ENCODE data around the gene KIAA2012. TPM values are rescaled to one million over a fixed set of nuclear protein-coding genes. Genes with fewer than 3 reads are reported as not detected.

The KIAA2012 gene
- total and polyA plus RNA-seq, 4 experiments from 2014 or later, result not detected

DNA sequence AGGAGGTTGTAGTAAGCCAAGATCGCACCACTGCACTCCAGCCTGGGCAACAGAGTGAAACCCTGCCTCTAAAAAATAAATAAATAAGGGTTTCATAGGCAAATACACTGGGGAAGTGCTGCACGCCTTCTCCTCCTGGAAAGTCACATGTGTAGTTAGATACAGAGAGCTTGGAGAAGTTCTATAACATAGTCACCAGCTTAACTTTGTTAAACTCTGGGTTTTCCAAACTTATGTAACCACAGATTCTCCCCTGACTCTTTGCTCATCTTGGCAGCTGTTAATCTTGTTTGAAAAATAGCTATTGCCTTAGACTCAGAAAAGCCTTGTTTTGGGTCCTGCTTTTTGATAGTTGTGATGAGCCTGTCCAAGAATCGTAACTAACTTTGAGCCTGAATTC is 25.2 kb downstream of the KIAA2012 start:
- H3K4me3 Mint-ChIP-seq, result no peak overlapping the region
- H3K36me3 Mint-ChIP-seq, result no peaks in the 10 kb centered on the region

DNA sequence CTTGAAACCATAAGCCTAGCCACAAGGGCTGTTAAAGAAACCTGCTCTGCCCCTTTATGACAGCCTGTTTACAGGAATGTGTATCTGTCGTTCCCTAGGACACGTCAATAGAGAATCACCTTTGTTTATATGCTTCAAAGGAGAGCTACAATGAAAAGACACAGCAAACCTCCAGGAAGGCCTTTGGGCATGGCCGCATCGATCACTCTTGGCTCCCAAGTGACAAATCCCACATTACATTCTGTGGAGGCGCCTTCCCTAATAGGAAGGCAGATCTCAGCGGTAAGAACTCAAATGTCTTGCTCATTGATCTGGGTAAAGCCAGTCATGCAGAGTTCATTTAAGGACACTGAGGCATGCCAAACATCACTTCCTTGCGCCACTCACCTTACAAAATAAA is 26.5 kb downstream of the KIAA2012 start:
- Mint-ChIP-seq H3K36me3 (no peaks in the 10 kb centered on the region), H3K4me3 (no peak overlapping the region), H3K4me1 (no peaks in the 10 kb centered on the region), H3K27ac (no peak overlapping the region), H3K9me3 (no peaks in the 10 kb centered on the region), H3K27me3 (peaks cover 4 to 5% of the 10 kb centered on the region in 2 donors)
- intact Hi-C loops (cut with micrococcal nuclease), result no loop called here
- H3K4me1 ChIP-seq (ENCODE audit: insufficient read depth, low read length), result no peaks in the 10 kb centered on the region
- DNase-seq, result no peak
- POLR2A ChIA-PET (ENCODE audit: partially characterized antibody), result no interaction called here
- no peak overlapping the region for H3K27ac ChIP-seq (ENCODE audit: low read depth, low read length)
- CTCF ChIA-PET (ENCODE audit: partially characterized antibody), result no interaction called here
- no peaks in the 10 kb centered on the region for H3K9me3 ChIP-seq (ENCODE audit: control insufficient read depth in 1 of 2, low read length in 2 of 2)
- no peak overlapping the region for H3K4me3 ChIP-seq (ENCODE audit: low read length in 2 of 2)
- H3K27me3 ChIP-seq (ENCODE audit: insufficient read depth, low read length), result no peaks in the 10 kb centered on the region
- no peaks in the 10 kb centered on the region for H3K36me3 ChIP-seq (ENCODE audit: insufficient read depth, low read length)

More for the DNA sequence above, 25.2 kb downstream of the KIAA2012 start:
- Histone ChIP-seq H3K36me3 (ENCODE audit: insufficient read depth, low read length) (no peaks in the 10 kb centered on the region), H3K27me3 (ENCODE audit: insufficient read depth, low read length) (no peaks in the 10 kb centered on the region), H3K27ac (ENCODE audit: low read depth, low read length) (no peak overlapping the region), H3K4me3 (ENCODE audit: low read length in 2 of 2) (no peak overlapping the region), H3K9me3 (ENCODE audit: control insufficient read depth in 1 of 2, low read length in 2 of 2) (no peaks in the 10 kb centered on the region), H3K4me1 (ENCODE audit: insufficient read depth, low read length) (no peaks in the 10 kb centered on the region)
- CTCF ChIA-PET (ENCODE audit: partially characterized antibody), result no interaction called here
- Mint-ChIP-seq H3K27me3 (peaks cover 2 to 3% of the 10 kb centered on the region in 2 donors), H3K27ac (no peak overlapping the region), H3K4me1 (no peaks in the 10 kb centered on the region), H3K9me3 (no peaks in the 10 kb centered on the region)
- intact Hi-C loops (cut with micrococcal nuclease), result no loop called here
- POLR2A ChIA-PET (ENCODE audit: partially characterized antibody), result no interaction called here
- DNase-seq, result no peak

DNA sequence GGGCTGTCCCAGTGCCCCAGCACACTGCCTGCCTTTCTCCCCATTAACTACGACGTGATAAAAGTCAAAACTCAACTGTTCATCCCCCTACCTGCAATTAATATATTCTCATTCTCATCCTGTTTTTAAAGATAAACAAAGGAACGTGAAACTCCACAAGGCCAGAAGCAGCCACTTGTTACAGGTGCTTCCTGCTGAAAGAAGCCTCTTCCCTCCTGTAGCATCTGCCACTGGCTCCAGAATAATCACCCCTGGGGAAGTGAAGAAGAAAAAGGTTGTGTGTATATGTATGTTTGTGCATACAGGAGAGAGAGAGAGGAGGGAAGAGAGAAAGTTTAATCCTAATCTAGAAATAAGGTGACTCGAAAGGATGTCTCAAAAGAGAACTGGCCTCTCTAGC is 27.1 kb downstream of the KIAA2012 start:
- DNase-seq, result no peak
- Histone ChIP-seq H3K27me3 (ENCODE audit: insufficient read depth, low read length) (no peaks in the 10 kb centered on the region), H3K27ac (ENCODE audit: low read depth, low read length) (no peak overlapping the region), H3K4me1 (ENCODE audit: insufficient read depth, low read length) (no peaks in the 10 kb centered on the region), H3K36me3 (ENCODE audit: insufficient read depth, low read length) (no peaks in the 10 kb centered on the region), H3K9me3 (ENCODE audit: control insufficient read depth in 1 of 2, low read length in 2 of 2) (no peaks in the 10 kb centered on the region), H3K4me3 (ENCODE audit: low read length in 2 of 2) (no peak overlapping the region)
- CTCF ChIA-PET (ENCODE audit: partially characterized antibody), result no interaction called here
- Mint-ChIP-seq H3K9me3 (no peaks in the 10 kb centered on the region), H3K4me3 (no peak overlapping the region), H3K27me3 (peaks cover 5 to 10% of the 10 kb centered on the region in 2 donors), H3K36me3 (no peaks in the 10 kb centered on the region), H3K4me1 (no peaks in the 10 kb centered on the region), H3K27ac (no peak overlapping the region)
- intact Hi-C loops (cut with micrococcal nuclease), result no loop called here
- POLR2A ChIA-PET (ENCODE audit: partially characterized antibody), result no interaction called here

DNA sequence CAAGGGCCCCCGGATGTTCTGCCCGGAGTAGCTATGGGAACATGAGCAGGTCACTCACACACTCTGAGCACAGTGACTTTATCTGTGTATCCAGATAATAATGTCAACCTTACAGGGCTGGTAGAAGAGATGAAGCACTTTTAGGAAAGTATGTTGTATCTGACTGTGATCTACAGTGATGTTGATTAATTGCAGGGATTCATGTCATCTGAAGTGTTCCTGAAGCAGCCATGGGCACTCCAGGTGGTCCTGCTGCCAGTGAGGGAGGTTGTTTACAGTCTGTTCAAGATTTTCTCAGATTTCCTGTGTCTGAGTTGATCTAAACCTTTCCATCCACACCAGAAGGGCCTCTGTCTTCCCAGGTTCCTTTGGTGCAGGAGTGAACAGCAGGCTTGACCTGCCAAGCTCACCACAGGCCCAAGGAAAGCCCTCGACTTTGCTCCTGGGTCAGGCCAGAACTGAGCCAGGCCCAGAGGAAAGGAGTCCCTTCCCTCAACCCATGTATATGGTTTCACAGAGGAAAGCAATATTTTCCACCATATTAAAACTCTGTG is 28.0 kb downstream of the KIAA2012 start:
- H3K4me1 Mint-ChIP-seq, result no peaks in the 10 kb centered on the region
- H3K27ac ChIP-seq (ENCODE audit: low read depth, low read length), result no peak overlapping the region
- ChIA-PET POLR2A (ENCODE audit: partially characterized antibody) (no interaction called here), CTCF (ENCODE audit: partially characterized antibody) (no interaction called here)
- no peaks in the 10 kb centered on the region for H3K36me3 ChIP-seq (ENCODE audit: insufficient read depth, low read length)
- H3K4me3 ChIP-seq (ENCODE audit: low read length in 2 of 2), result no peak overlapping the region
- no peaks in the 10 kb centered on the region for H3K4me1 ChIP-seq (ENCODE audit: insufficient read depth, low read length)
- no peaks in the 10 kb centered on the region for H3K9me3 Mint-ChIP-seq
- no peak overlapping the region for H3K4me3 Mint-ChIP-seq
- intact Hi-C loops (cut with micrococcal nuclease), result no loop called here
- H3K27ac Mint-ChIP-seq, result no peak overlapping the region
- no peaks in the 10 kb centered on the region for H3K9me3 ChIP-seq (ENCODE audit: control insufficient read depth in 1 of 2, low read length in 2 of 2)
- H3K36me3 Mint-ChIP-seq, result no peaks in the 10 kb centered on the region
- no peak for DNase-seq
- no peaks in the 10 kb centered on the region for H3K27me3 ChIP-seq (ENCODE audit: insufficient read depth, low read length)
- H3K27me3 Mint-ChIP-seq, result peaks cover 5 to 10% of the 10 kb centered on the region in 2 donors

DNA sequence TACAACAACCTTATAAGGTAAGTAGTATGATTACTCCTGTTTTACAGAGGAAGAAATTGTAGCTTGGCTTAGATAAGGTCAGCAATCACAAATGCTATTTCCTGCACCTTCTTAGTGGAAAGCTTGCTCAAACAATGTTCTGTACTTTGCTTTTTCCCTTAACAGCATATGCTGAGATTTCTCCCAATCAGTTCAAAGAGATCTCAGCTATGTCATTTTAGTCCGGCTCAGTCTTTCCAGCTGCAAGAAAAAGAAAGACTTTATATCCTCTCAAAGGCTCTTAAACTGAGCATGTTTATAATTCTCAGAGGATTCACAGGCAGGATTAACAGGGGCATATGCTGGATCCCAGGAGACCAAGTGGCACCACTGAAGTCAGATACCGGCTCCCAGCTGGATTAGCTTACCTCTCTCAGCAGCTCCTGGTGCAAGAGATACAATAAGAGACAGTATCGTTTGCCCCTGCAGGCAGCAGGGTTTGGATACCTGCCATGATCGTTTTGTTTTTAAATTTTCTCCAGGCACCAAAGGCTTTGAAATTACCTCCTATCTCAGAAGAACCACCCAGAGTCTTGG is 29.5 kb downstream of the KIAA2012 start:
- Mint-ChIP-seq H3K27ac (no peak overlapping the region), H3K36me3 (no peaks in the 10 kb centered on the region), H3K9me3 (no peaks in the 10 kb centered on the region), H3K4me1 (no peaks in the 10 kb centered on the region), H3K27me3 (peaks cover 5 to 14% of the 10 kb centered on the region in 2 donors), H3K4me3 (no peak overlapping the region)
- intact Hi-C loops (cut with micrococcal nuclease), result no loop called here
- Histone ChIP-seq H3K9me3 (ENCODE audit: control insufficient read depth in 1 of 2, low read length in 2 of 2) (no peaks in the 10 kb centered on the region), H3K27me3 (ENCODE audit: insufficient read depth, low read length) (no peaks in the 10 kb centered on the region), H3K4me3 (ENCODE audit: low read length in 2 of 2) (no peak overlapping the region), H3K36me3 (ENCODE audit: insufficient read depth, low read length) (no peaks in the 10 kb centered on the region), H3K4me1 (ENCODE audit: insufficient read depth, low read length) (no peaks in the 10 kb centered on the region), H3K27ac (ENCODE audit: low read depth, low read length) (no peak overlapping the region)
- ChIA-PET CTCF (ENCODE audit: partially characterized antibody) (interaction anchor here (1.1 kb wide), 1 partner anchor 9 kb away, joined by 4 read pairs; no protein-coding TSS in a partner anchor), POLR2A (ENCODE audit: partially characterized antibody) (no interaction called here)
- no peak for DNase-seq

DNA sequence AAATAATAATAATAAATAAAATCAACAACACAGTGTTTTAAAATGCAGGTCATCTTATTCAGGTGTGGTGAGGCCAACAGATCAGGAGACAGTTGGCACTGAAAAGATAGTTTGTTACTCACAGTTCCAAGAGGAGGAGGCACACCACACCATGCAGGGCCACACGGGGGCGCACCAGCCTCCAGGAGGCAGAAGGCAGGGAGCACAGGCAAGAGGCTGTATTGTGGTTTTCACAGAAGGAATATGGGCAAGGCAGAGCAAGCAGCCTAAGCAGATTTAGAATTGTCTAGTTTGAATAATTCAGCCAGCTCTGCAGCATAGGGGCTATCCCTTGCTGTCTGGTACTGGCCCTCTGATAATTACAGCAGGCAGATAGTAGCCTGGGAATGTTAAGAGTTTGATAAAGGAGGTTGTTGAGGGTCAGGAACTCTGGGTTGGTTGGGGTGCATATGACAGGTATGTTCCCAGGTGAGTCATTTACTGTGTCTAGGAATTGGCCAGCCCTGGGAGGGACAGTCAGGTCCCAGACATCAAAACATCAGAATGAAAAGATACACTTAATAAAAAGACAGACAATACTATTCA is 31.3 kb downstream of the KIAA2012 start:
- no peak overlapping the region for H3K27ac Mint-ChIP-seq
- H3K9me3 Mint-ChIP-seq, result no peaks in the 10 kb centered on the region
- Histone ChIP-seq H3K4me3 (ENCODE audit: low read length in 2 of 2) (no peak overlapping the region), H3K27ac (ENCODE audit: low read depth, low read length) (no peak overlapping the region), H3K4me1 (ENCODE audit: insufficient read depth, low read length) (no peaks in the 10 kb centered on the region), H3K36me3 (ENCODE audit: insufficient read depth, low read length) (no peaks in the 10 kb centered on the region), H3K27me3 (ENCODE audit: insufficient read depth, low read length) (no peaks in the 10 kb centered on the region), H3K9me3 (ENCODE audit: control insufficient read depth in 1 of 2, low read length in 2 of 2) (no peaks in the 10 kb centered on the region)
- no peak for DNase-seq
- ChIA-PET CTCF (ENCODE audit: partially characterized antibody) (no interaction called here), POLR2A (ENCODE audit: partially characterized antibody) (no interaction called here)
- H3K4me1 Mint-ChIP-seq, result no peaks in the 10 kb centered on the region
- intact Hi-C loops (cut with micrococcal nuclease), result no loop called here
- no peaks in the 10 kb centered on the region for H3K36me3 Mint-ChIP-seq
- peaks cover 5 to 16% of the 10 kb centered on the region in 2 donors for H3K27me3 Mint-ChIP-seq
- H3K4me3 Mint-ChIP-seq, result no peak overlapping the region

DNA sequence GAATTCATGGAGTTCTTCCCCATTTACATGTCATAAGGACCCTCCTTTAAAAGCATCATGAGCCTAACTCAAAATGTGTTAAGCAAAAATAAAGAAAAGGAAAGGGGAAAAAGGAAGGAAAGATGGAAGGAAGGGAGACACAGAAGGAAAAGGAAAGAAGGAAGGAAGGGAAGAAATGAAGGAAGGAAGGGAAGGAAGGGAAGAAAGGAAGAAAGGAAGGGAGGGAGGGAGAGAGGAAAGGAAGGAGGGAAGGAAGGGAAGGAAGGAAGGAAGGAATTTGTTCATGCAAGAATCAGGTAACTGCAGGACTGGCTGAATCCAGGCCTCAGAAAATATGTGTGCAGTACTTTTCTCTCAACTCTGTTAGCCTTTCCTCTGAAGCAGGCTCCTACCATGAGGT is 32.0 kb downstream of the KIAA2012 start:
- no peak for DNase-seq
- no peak overlapping the region for H3K4me3 Mint-ChIP-seq
- no peaks in the 10 kb centered on the region for H3K9me3 Mint-ChIP-seq
- Histone ChIP-seq H3K9me3 (ENCODE audit: control insufficient read depth in 1 of 2, low read length in 2 of 2) (no peaks in the 10 kb centered on the region), H3K36me3 (ENCODE audit: insufficient read depth, low read length) (no peaks in the 10 kb centered on the region), H3K27ac (ENCODE audit: low read depth, low read length) (no peak overlapping the region), H3K4me1 (ENCODE audit: insufficient read depth, low read length) (no peaks in the 10 kb centered on the region), H3K27me3 (ENCODE audit: insufficient read depth, low read length) (no peaks in the 10 kb centered on the region), H3K4me3 (ENCODE audit: low read length in 2 of 2) (no peak overlapping the region)
- intact Hi-C loops (cut with micrococcal nuclease), result no loop called here
- no peaks in the 10 kb centered on the region for H3K4me1 Mint-ChIP-seq
- H3K27ac Mint-ChIP-seq, result no peak overlapping the region
- ChIA-PET CTCF (ENCODE audit: partially characterized antibody) (no interaction called here), POLR2A (ENCODE audit: partially characterized antibody) (no interaction called here)
- peaks cover 5 to 21% of the 10 kb centered on the region in 2 donors for H3K27me3 Mint-ChIP-seq
- H3K36me3 Mint-ChIP-seq, result no peaks in the 10 kb centered on the region
